HG03175 (cell line): Measurements from ENCODE around the gene PADI1.

Experiments
- ATAC-seq: cut with Tn5 transposase; IDR thresholded peaks from one replicate; pipeline ENCODE4 v1.9.1; 2021; ENCODE audit warnings: mild to moderate bottlenecking, moderate library complexity; ENCODE audit not compliant: unreplicated experiment

Gene PADI1, protein sequence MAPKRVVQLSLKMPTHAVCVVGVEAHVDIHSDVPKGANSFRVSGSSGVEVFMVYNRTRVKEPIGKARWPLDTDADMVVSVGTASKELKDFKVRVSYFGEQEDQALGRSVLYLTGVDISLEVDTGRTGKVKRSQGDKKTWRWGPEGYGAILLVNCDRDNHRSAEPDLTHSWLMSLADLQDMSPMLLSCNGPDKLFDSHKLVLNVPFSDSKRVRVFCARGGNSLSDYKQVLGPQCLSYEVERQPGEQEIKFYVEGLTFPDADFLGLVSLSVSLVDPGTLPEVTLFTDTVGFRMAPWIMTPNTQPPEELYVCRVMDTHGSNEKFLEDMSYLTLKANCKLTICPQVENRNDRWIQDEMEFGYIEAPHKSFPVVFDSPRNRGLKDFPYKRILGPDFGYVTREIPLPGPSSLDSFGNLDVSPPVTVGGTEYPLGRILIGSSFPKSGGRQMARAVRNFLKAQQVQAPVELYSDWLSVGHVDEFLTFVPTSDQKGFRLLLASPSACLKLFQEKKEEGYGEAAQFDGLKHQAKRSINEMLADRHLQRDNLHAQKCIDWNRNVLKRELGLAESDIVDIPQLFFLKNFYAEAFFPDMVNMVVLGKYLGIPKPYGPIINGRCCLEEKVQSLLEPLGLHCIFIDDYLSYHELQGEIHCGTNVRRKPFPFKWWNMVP

GRCh38 chr1:17204546-17205440 lies at the start of gene PADI1:
PADI1 (plus strand) TSS chr1:17205128; CDS start chr1:17205218, 90 bp downstream.
- no peak for ATAC-seq

- ATAC-seq = no peak
Measured at GRCh38 chr1:17155257-17155920, 49.5 kb upstream of the PADI1 start.

DNA sequence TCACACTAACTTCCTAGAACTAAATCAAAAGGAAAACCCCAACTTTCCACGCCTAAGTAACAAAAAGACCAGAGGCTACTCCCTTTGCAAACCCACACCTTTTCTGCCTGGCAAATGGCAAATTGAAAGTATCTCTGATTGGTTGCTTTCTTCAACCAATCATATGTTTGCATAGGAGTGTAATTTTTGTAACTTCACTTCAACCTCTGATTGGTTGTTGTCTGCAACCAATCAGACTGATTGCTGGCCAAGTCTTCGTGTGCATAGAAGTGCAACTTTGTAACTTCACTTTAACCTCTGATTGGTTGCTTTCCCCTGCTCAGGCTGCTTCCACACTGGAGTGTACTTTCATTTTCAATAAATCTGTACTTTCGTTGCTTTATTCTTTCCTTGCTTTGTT lies 48.8 kb upstream of the PADI1 start:
- ATAC-seq = no peak

DNA sequence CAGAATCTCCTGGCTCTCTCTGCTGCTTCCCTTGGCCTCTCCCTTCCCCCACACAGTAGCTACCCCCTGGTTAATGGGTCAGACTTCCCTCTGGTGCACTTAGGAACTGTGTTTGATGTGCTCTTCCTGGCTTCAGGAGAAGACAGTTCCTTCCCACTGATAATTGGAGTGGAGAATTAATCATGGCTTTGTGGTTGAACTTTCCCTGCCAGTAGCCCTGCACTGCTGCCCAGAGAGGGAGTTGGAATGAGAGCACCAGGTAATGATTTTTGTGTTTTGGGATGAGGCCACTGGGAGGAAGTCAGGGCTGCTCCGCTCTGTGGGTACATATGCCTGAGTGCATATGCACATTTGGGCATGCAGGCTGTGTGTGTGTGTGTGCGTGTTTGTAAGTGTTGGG lies 46.0 kb upstream of the PADI1 start:
- no peak for ATAC-seq

GRCh38 chr1:17161137-17161740 lies 43.7 kb upstream of the PADI1 start:
- ATAC-seq = no peak

GRCh38 chr1:17161926-17162800 lies 42.8 kb upstream of the PADI1 start:
- no peak for ATAC-seq

DNA sequence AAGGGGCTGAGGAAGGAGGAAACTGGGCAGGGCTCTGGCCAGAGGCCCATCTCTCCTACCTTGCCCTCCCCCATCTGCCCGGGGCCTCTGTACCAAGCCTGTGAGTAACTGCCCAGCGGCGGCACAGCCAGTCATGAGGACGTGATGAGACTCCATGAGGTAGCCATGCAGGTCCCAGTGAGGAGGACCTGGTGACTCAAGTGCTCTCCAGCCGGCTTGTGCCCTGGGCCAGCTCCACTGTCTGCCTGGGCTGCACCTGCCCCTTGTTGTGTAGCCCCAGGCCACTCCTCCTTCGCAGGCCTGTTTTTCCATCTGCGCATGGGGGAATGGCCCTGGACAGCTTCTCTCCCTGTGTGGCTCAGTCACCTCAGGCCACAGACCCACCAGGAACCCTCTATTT lies 42.0 kb upstream of the PADI1 start:
- no peak for ATAC-seq

DNA sequence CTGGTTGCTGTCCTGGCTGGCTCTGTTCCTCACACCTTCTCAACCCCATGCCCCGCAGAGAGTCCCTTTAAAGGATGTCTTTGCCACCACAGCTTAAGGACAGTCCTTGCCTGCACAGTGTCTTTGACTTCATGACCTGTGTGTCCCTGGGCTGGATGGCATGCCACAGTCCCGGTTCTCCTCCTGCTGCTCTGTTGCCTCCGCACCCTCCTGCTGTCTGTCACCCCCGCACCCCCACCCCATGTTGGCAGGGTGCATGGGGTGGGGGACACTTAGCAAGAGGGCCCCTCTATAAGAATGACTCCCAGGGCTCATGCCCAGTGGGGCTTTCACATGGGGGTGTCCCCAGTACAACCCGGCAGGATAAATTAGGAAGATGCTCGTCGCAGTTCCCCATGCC lies 41.6 kb upstream of the PADI1 start:
- no peak for ATAC-seq

GRCh38 chr1:17163789-17164666 lies 40.9 kb upstream of the PADI1 start:
- no peak for ATAC-seq

- ATAC-seq = no peak
Measured at GRCh38 chr1:17165823-17166222, 39.1 kb upstream of the PADI1 start.

DNA sequence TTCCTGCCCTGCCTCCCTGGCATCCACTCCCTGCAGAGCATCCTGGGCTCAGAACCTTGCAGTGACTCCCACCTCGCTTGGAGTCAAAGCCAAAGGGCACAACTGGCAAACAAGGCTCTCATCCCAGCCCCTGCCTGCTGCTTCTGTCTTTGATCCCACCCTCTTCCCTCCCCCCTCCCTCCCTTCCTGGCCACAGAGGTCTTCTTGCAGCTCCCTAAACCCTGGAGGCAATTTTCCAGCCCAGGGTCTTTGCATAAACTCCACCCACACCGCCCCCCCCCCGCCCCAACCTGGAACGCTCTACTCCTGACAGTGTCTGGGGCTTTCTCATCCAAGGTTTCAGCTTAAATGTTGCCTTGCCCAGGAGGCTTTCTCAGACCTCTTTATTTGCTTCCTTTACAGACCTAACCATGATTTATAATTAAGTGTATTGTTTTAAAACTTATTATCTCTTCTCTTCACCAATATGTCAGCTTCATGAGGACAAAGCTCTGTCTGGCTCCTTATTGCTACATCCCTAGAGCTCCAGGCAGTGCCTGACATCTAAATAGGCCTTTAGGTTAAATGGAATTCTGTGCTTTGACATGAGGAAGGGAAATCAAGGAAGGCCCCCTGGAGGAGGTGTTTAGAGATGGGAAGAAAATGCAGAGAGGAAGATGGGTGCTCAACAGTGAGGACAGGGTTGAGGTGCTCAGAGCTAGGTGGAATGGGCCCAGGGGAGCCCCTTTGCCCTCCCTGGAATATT lies 37.7 kb upstream of the PADI1 start:
- no peak for ATAC-seq

- ATAC-seq = no peak
Measured at GRCh38 chr1:17167786-17168090, 37.2 kb upstream of the PADI1 start.

DNA sequence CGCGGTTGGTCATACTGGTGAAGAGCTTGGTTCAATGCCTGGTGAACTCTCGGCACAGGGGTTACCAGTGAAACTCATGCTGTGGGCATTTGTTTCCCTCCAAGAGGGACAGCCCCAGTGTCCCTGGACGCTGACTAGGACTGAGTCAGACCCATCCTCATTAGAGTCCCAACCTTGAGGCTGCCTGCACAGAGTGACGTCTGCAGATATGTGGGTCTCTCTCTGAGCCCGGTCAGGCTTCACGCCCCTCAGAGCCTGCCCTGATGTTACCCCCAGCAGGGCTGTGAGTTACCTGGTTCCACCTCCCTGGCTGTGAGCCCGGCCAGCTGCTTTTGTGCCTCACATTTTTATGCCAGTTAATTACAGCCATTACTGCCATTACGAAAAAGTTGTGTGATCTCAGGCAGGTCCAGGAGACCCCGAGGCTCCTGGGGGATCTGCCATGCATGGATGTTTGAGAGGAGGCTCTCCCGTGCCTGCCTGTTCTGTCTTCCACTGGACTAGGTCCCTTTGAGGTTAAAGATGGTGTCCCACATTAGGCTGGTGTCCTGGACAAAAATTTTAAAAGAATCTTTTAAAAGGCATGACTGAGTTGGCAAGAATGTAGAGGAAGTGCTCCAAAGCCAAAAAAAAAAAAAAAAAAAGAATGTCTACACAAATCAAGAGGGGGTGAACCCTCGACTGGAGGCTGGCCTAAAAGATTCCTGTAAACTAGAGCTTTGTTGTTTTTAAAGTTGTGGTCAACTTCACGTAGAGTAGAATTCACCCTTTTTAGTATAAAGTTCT lies 36.6 kb upstream of the PADI1 start:
- ATAC-seq = no peak

GRCh38 chr1:17170571-17170970 lies 34.4 kb upstream of the PADI1 start:
- ATAC-seq = no peak

DNA sequence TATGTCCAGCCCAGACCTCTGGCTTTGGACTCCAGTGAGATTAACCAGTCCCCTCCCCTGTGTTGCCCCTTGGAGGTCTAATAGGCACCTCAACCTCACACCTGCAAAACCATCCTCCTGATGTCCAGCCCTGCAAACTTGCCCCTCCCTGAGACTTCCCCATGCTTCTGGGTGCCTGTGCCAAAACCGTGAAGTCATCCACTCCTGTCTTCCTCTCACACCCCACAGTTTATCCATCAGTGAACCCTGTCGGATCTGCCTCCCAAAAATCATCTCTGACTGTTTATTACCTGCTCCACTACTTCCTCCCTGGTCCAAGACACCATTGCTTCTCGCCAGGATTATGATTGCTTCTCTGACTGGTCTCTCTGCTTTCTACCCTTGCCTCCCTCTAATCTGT lies 31.7 kb upstream of the PADI1 start:
- ATAC-seq = no peak

DNA sequence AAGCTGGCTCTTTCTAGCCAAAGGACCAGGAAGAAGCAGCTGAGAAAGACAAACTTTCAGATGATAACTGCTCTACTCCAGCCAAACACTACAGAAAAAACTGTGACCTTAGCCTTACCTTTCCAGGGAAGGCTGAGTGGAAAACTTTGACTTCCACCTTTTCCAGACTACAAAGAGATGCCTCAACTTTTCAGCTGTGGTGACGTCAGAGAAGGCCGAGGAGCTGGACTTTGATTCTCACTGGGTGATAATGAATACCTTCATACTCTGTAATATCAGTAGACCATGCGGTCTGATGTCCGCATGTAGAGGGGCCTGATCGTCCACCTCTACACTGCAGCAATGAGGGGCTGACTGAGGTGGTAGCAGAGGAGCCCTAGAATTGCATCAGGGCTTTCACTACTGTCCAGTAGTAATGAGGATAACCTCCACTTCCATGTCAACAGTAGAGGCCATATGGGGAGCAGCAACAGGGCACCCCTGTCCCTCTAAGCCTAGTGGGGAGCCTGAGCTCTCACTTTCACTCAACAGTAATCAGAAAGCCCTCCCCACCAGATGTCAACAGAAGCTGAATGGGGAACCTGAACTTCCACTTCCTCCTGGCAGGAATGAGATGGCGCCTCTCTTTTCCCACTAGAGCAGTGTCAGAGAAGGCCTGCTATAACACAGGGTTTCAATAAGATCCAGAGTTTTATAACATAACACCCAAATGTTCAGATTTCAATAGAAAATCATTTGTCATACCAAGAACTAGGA lies 28.4 kb upstream of the PADI1 start:
- no peak for ATAC-seq

- ATAC-seq = no peak
Measured at GRCh38 chr1:17177651-17178050, 27.3 kb upstream of the PADI1 start.
